ENCODE measurements around the gene CDKN2B.
A peak's percentile ranks its signal among the peaks of the same experiment; 100 is the strongest.
"Not testable (repeated sequence)": the region's sequence is repeated elsewhere in the genome, so short reads cannot be mapped to it uniquely, and the experiment has no call there.

Gene CDKN2B

GRCh38 chr9:21968331-21969010 lies 40.6 kb downstream of the CDKN2B start:
- no peak for DNase-seq

GRCh38 chr9:21967702-21968101 lies 41.4 kb downstream of the CDKN2B start:
- DNase-seq: no peak

DNA sequence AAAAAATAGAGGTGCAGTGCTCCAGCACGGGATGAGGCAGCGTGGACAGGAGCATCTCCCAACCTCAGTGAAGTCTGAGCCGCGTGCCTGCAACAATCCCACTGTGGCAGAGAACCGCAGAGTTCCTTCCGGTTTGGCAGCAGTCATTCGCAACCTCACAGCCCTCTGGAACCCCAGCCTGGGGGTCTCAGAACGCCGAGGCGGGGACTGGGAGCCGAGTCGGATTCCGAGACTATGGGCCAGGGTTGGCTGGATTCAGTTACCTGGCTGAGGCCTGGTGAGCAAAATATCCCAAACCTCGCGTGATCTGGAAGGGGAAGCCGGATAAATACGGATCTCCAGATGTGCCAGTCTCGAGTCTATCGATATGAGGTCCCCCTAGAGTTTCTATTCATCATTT lies 41.9 kb downstream of the CDKN2B start:
- DNase-seq: no peak

DNA sequence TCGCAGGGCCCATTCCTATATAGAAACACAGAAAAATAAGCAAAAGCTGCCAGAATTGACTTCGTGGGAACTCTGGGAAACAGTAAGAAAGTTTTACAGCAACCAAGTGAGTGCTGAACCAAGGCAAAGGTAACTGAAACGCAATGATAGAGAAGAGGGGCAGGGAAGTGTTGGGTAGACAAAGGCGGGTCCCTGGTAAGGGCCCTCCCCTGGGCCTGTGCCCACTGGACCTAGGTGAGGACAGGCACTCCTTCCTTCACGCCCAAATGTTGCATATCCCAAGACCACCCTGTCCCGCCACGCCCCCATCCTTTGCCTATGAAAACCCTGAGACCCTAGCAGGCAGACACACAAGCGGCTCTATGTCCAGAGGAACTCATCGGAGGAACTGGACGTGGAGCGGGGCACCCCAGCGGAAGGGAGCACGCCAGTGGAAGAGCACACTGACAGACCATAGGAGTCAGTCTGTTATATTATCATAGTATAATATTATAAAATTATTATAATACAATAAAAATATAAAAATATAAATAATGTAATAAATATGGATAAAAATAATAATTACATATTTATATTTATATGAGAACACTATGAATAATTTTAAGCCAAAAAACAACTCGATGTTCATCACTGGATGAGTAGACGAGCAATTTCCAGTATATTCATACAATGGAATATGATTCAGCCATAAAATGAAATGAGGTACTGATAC lies 42.8 kb downstream of the CDKN2B start:
- no peak for DNase-seq

DNA sequence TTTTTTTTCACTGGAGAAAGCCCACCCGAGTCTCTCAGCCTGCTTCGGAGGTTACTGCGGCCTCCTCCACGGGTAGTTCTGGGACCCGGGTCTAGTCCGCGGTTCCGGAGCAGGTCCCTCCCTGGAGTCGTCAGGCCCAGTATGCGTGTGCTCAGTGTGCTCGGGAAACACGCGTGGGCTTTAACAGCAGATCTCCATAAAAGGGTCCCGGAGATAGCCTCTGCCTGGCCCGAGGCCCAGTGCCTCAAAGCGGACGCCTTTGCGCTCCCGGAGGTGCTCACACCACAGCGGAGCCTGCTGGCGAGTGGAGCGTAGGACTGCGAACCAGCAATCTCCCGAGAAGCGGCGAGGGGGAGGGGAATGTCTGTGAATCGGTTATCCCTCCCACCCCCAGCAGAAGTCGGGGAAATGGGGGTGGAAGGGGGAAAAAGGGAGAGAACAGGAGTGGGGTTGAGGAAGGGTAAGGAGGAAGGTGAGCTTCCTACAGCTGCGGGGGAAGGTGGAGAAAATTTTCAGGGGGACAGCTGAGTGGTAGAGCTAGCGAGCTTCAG lies 43.6 kb downstream of the CDKN2B start:
- DNase-seq: peak; percentile 23

DNA sequence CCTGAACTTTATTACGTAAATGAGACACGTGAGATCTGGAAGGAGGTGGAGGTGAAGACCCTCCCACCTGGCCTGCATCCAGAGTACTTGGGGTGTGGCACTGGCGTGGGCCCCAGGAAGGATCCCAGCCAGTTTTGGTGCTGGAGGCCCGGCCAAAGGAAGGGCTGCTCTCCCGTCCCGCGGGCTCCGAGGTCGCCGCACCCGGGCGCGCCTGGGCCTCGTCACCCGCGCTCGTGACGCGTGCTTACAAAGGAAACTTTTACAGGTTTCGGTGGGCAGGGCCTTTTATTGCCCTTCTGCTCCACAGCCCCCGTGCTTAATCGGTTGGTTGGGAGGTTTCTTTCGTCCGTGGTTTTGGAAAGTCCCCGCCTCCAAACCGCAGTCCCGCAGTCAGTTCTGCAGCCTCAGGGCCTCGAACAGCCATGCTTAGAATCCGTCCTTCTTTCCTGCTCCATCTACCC lies 44.1 kb downstream of the CDKN2B start:
- DNase-seq: no peak

- no peak for DNase-seq
These were observed 47.5 kb downstream of the CDKN2B start for GRCh38 chr9:21961569-21961968.

- not testable (repeated sequence) for DNase-seq
These were observed 49.8 kb downstream of the CDKN2B start for GRCh38 chr9:21959268-21959667.

DNA sequence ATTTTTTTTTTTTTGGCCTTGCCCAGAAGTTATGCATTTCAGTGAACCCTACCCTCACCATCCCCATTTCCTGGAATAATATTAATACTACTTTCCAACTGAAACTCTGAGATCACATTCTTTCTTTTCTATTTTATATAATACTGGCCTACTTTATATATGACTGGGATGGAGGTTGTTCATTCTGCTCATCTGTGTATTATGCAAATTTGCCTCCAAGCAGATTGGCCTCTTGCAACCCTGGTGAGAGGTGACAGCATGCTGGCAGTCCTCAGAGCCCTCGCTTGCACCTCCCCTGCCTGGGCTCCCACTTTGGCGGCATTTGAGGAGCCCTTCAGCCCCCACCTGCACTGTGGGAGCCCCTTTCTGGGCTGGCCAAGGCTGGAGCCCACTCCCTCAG lies 50.3 kb downstream of the CDKN2B start:
- no peak for DNase-seq

All from KG1 (cell line).